Activated naive CD4-positive, alpha-beta T cell treated with anti-CD3 and anti-CD28 coated beads, Interleukin-2, amount 10 ng/mL, durations not matched to agents 7 days and 5 days (primary cell): ENCODE results near the gene PDE4B.

Source experiments
- CTCF ChIA-PET: fragments of 350-600 bp; sonication (Branson Sonifier 250); formaldehyde crosslinking; loops from one replicate; lab custom pipeline; 2021; ENCODE audit warnings: antibody characterized with exemption; lab: Charles Lee
- DNase-seq: peaks from one replicate; pipeline ENCODE4 v3.0.0-alpha.2; 2020
- H3K27ac Mint-ChIP-seq: one replicate; pipeline ENCODE4 v1.8.0; 2021; ENCODE audit warnings: mild to moderate bottlenecking, moderate library complexity, mixed read lengths
- H3K27me3 Mint-ChIP-seq: one replicate; pipeline ENCODE4 v1.8.0; 2021; ENCODE audit warnings: mild to moderate bottlenecking, mixed read lengths
- H3K36me3 Mint-ChIP-seq: one replicate; pipeline ENCODE4 v1.8.0; 2021; ENCODE audit warnings: mixed read lengths
- H3K4me1 Mint-ChIP-seq: one replicate; pipeline ENCODE4 v1.8.0; 2021; ENCODE audit warnings: mixed read lengths
- H3K4me3 Mint-ChIP-seq: one replicate; pipeline ENCODE4 v1.8.0; 2021; ENCODE audit warnings: mild to moderate bottlenecking, moderate library complexity, mixed read lengths
- H3K9me3 Mint-ChIP-seq: one replicate; pipeline ENCODE4 v1.8.0; 2021; ENCODE audit warnings: mixed read lengths

PDE4B gene

DNA sequence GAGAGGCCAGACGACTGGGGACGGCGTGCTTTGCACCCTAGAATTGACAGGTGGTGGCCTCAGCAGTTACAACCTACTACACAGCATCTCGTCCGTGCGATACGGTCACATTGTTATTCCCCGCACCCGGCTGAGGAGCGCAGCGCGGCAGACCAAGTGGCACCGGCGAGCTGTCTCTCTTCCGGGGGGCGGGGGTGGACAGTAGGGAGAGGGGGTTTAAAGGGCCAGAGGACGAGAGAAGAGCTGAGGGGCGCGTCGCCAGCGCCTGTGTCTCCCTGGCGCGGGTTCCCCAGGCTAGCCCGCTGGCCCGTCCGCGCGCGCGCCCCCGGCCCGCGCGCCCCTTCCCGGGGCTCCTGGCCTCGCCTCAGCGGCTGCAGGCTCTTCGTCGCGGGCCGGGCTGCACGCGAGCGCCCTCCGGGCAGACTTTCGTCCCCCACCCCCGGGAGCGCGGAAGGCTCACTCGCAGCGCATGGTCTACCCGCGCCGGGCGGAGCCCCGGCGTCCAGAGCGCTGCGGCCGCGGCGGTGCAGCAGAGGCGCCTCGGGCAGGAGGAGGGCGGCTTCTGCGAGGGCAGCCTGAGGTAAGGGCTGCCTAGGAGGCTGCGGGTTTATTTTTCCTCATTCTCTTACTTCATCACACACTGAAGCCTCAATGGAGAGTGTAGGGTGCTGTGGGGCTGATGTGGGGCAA, at the start of gene PDE4B:
TSS of gene PDE4B (plus strand) at position 227 of the 690 bp plus-strand sequence.
- H3K27ac Mint-ChIP-seq, result no peak within 1 kb of the TSS
- CTCF ChIA-PET, result no interaction called here
- H3K4me1 Mint-ChIP-seq, result no peaks in the 10 kb centered on the region
- H3K27me3 Mint-ChIP-seq, result peaks cover 45% of the 10 kb centered on the region
- no peak for DNase-seq
- no peak within 1 kb of the TSS for H3K4me3 Mint-ChIP-seq
- peaks cover 3% of the 10 kb centered on the region for H3K9me3 Mint-ChIP-seq
- H3K36me3 Mint-ChIP-seq, result no peaks in the 10 kb centered on the region

DNA sequence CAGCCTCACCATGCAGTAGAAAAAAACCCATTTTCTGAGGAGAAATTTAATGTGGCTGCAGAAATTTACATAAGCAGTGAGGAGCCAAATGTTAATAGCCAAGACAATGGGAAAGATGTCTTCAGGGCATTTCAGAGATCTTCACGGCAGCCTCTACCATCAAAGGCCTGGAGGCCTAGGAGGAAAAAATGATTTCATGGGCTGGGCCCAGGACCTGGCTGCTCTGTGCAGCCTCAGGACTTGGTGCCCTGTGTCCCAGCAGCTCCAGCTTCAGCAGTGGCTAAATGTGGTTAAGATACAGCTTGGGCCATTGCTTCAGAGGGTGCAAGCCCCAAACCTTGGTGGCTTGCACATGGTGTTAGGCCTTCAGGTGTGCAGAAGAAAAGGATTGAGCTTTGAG, 48.0 kb upstream of the PDE4B start:
- H3K9me3 Mint-ChIP-seq, result peaks cover 6% of the 10 kb centered on the region
- CTCF ChIA-PET, result no interaction called here
- no peak overlapping the region for H3K27ac Mint-ChIP-seq
- no peaks in the 10 kb centered on the region for H3K36me3 Mint-ChIP-seq
- no peak for DNase-seq
- H3K4me3 Mint-ChIP-seq, result no peak overlapping the region
- no peaks in the 10 kb centered on the region for H3K27me3 Mint-ChIP-seq
- H3K4me1 Mint-ChIP-seq, result no peaks in the 10 kb centered on the region

DNA sequence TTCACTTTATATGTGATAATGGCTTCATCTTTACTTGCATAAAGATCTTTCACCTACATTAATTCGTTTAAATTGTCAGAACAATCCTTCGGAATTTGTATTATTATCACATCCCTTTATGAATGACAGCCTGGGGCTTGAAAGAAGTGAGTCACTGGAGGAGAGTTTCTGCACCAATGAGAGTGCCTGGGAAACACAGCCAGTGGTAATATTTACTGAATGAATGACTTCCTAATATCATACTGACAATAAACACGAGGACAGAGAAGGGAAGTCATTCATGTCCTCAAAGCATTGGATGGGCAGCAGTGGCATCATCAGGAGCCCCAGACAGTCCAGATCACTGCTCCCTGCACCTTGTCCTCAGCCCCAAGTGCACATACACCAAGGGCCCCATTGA, 40.7 kb upstream of the PDE4B start:
- CTCF ChIA-PET, result interaction anchor here (0.6 kb wide), 1 partner anchor 435 kb away, joined by 3 read pairs; no protein-coding TSS in a partner anchor
- H3K9me3 Mint-ChIP-seq, result no peaks in the 10 kb centered on the region
- no peak for DNase-seq
- H3K27ac Mint-ChIP-seq, result no peak overlapping the region
- H3K4me1 Mint-ChIP-seq, result no peaks in the 10 kb centered on the region
- no peak overlapping the region for H3K4me3 Mint-ChIP-seq
- no peaks in the 10 kb centered on the region for H3K27me3 Mint-ChIP-seq
- H3K36me3 Mint-ChIP-seq, result no peaks in the 10 kb centered on the region

DNA sequence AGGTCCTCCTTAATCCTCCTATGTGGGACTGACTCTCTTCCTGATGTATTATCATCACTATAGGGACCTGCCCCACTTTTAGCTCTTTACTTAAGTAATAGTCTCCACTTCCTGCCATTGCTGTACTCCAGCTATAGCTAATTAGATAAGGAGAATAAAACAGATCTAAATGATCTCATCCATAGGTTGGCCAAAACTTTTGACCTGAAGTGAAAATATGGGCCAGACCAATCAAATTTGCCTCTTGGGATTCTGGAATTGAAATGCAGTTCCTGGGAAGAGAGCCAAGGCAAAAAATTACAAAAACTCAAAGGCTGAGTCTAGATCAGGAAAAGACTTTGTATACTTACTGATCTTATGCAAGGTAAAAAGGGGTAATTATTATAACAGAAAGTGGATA, 36.1 kb upstream of the PDE4B start:
- Mint-ChIP-seq H3K4me3 (no peak overlapping the region), H3K27ac (no peak overlapping the region), H3K27me3 (no peaks in the 10 kb centered on the region), H3K9me3 (no peaks in the 10 kb centered on the region), H3K36me3 (no peaks in the 10 kb centered on the region), H3K4me1 (no peaks in the 10 kb centered on the region)
- no peak for DNase-seq
- CTCF ChIA-PET, result no interaction called here

DNA sequence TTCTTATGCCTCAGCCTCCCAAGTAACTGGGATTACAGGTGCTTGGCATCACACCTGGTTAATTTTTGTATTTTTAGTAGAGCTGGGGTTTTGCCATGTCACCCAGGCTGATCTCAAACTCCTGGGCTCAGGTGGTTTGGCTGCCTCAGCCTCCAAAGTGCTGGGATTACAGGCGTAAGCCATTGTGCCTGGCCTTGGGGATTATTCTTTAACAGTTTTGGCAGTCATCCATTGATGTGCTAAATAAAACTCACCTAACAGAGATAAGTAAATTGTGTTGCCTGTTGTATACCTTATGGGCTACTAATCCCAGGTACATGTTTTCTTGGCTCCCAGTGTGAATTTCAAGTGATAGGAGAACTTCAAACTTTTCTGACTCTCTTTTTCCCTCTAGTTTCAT, 35.2 kb upstream of the PDE4B start:
- H3K27me3 Mint-ChIP-seq, result no peaks in the 10 kb centered on the region
- CTCF ChIA-PET, result no interaction called here
- no peaks in the 10 kb centered on the region for H3K36me3 Mint-ChIP-seq
- H3K4me3 Mint-ChIP-seq, result no peak overlapping the region
- H3K4me1 Mint-ChIP-seq, result no peaks in the 10 kb centered on the region
- H3K9me3 Mint-ChIP-seq, result no peaks in the 10 kb centered on the region
- DNase-seq, result no peak
- H3K27ac Mint-ChIP-seq, result no peak overlapping the region

DNA sequence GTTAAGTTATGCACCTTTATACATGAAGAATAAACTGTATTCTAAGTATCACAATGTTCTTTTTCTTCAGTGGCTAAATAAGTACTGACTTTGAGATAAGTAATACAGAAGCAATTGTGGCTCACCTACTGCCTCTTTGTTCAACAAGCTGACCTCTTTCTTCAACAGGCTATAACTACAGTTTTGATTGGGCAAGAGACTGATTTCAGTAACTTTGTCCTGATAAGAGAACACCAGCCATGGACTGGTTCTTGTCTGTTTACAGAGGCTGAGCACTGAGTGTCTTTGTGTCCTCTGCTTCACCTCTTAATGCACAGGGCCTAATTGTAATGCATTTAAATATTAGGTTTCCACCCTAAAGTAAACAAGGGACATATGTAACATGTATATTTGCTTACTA, 34.6 kb upstream of the PDE4B start:
- CTCF ChIA-PET, result no interaction called here
- H3K4me3 Mint-ChIP-seq, result no peak overlapping the region
- H3K4me1 Mint-ChIP-seq, result no peaks in the 10 kb centered on the region
- no peaks in the 10 kb centered on the region for H3K27me3 Mint-ChIP-seq
- no peak for DNase-seq
- H3K27ac Mint-ChIP-seq, result no peak overlapping the region
- no peaks in the 10 kb centered on the region for H3K9me3 Mint-ChIP-seq
- no peaks in the 10 kb centered on the region for H3K36me3 Mint-ChIP-seq

DNA sequence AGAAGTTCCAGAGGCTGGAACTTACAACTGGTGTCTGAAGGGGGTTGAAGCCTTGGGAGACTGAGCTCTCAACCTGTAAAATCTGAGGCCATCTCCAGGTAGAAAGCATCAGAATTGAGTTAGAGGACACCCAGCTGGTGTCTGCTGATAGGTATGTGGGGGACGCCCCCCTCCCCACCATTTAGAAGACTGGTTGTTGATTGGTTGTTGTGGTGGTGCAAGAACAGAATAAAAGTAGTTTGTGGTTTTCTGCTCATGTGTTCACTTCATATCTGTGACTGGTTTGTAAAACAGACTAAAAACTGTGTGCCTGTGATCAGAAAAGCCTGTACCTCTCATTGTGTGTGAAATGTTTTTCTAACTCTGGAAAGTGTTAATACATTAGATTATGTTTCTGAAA, 33.2 kb upstream of the PDE4B start:
- DNase-seq, result no peak
- Mint-ChIP-seq H3K9me3 (no peaks in the 10 kb centered on the region), H3K36me3 (no peaks in the 10 kb centered on the region), H3K27me3 (no peaks in the 10 kb centered on the region), H3K4me3 (no peak overlapping the region), H3K27ac (no peak overlapping the region), H3K4me1 (no peaks in the 10 kb centered on the region)
- CTCF ChIA-PET, result no interaction called here

DNA sequence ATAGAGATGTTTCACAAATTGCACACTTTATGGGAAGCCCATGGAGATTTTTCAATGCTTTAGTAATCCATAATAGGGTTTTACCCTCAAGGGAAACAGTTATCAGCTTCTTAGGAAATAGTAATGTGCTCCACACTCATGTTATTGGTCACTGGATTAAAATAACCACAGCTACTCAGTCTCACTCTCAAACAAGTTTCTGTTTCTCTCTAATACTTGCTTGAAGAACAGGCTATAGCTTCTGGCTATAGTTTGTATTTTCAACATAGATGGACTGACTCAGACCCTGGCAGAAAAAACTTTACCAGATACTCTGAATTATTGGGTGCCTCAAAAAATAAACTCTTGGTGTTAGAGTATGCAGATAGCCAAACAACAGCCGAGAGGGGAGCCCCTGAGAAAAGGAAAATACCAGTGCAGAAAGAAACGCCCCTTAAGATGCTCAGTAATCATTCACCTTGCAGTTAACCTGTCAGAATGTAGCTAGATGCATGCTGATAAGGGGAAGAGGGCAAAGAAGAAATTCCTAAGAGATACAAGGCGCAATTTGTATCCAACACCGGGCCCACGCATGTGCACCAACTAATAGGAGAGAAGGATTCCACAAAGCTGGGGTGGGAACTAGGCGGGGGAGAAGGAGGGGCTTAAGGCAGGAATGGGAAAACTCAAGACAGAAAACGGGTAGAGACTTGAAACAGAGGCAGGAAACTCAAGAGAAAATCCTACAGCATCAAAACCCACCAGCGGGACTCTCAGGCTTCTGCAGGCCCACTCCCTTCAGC, 30.4 kb upstream of the PDE4B start:
- CTCF ChIA-PET, result interaction anchor here (1.1 kb wide), 1 partner anchor 480 kb away, joined by 3 read pairs; no protein-coding TSS in a partner anchor
- H3K36me3 Mint-ChIP-seq, result no peaks in the 10 kb centered on the region
- no peaks in the 10 kb centered on the region for H3K27me3 Mint-ChIP-seq
- no peak for DNase-seq
- no peaks in the 10 kb centered on the region for H3K4me1 Mint-ChIP-seq
- H3K27ac Mint-ChIP-seq, result no peak overlapping the region
- no peak overlapping the region for H3K4me3 Mint-ChIP-seq
- H3K9me3 Mint-ChIP-seq, result no peaks in the 10 kb centered on the region

DNA sequence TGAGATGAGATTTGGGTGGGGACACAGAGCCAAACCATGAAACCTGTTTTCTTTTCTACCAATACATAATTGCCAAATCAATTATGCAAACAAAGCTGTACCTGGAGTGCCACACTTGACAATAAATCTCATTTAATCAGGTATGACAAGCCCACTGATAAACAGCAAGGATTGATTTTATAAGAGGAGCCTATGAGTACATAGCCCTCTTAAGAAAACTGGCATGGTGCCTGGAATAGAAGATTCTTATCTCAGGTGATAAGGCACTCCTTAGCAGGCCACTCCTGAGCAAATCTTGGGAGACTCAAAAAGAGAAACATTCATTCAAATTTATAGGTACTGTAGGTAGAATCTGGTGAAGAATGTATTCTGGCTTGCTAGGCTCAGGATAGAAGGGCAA, 28.6 kb upstream of the PDE4B start:
- CTCF ChIA-PET, result no interaction called here
- no peak for DNase-seq
- Mint-ChIP-seq H3K27me3 (no peaks in the 10 kb centered on the region), H3K4me3 (no peak overlapping the region), H3K9me3 (no peaks in the 10 kb centered on the region), H3K36me3 (no peaks in the 10 kb centered on the region), H3K27ac (no peak overlapping the region), H3K4me1 (no peaks in the 10 kb centered on the region)

DNA sequence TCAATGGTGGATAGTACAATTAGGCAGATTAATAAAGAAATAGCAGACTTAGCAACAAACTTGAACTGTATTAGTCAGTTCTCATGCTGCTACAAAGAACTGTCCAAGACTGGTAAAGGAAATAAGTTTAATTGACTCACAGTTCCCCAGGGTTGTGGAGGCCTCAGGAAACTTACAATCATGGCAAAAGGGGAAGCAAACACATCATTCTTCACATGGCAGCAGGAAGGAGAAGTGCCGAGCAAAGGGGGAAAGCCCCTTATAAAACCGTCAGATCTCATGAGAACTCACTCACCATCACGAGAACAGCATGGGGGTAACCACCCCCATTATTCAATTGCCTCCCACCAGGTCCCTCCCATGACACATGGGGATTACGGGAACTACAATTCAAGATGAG, 27.1 kb upstream of the PDE4B start:
- H3K36me3 Mint-ChIP-seq, result no peaks in the 10 kb centered on the region
- no peak for DNase-seq
- no peaks in the 10 kb centered on the region for H3K4me1 Mint-ChIP-seq
- H3K9me3 Mint-ChIP-seq, result no peaks in the 10 kb centered on the region
- H3K27ac Mint-ChIP-seq, result no peak overlapping the region
- H3K4me3 Mint-ChIP-seq, result no peak overlapping the region
- CTCF ChIA-PET, result no interaction called here
- no peaks in the 10 kb centered on the region for H3K27me3 Mint-ChIP-seq

DNA sequence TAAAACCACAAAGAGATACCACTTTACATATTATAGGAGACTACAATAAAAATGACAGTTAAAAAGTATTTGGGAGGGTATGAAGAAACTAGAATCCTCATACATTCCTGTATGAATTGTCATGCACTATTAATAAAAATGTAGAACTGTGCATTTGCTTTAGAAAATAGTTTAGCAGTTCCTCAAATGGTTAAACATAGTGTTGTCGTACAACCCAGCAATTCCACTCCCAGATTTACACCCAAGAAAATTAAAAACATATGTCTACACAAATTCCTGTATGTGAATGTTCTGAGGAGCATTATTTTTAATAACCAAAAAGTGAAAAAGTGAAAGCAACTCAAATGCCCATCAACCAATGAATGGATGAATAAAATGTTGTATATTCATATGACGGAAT, 23.1 kb upstream of the PDE4B start:
- no peak overlapping the region for H3K4me3 Mint-ChIP-seq
- no peak for DNase-seq
- no peaks in the 10 kb centered on the region for H3K27me3 Mint-ChIP-seq

DNA sequence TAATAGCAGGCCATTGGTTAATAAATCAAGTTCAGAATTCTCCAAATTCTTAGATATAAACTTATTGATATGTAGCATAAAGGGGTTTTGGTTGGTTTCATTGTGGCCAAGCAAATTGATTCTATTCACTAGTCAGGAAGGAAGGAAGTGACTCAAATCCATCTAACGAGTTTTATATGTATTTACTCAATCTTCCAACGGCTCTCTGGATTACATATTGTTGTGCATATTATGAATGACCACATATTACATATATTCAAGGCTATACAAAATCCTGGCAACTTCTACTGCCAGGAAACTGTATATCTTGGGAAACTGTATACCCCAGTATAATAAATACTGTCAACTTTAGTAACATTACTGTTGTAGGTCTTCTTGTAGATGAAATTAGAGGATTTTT, 20.1 kb upstream of the PDE4B start:
- CTCF ChIA-PET, result no interaction called here
- H3K36me3 Mint-ChIP-seq, result no peaks in the 10 kb centered on the region
- H3K27ac Mint-ChIP-seq, result no peak overlapping the region
- H3K9me3 Mint-ChIP-seq, result no peaks in the 10 kb centered on the region
- no peak for DNase-seq
- H3K27me3 Mint-ChIP-seq, result no peaks in the 10 kb centered on the region
- no peaks in the 10 kb centered on the region for H3K4me1 Mint-ChIP-seq
- H3K4me3 Mint-ChIP-seq, result no peak overlapping the region

More for the DNA sequence above, 23.1 kb upstream of the PDE4B start:
- no peaks in the 10 kb centered on the region for H3K9me3 Mint-ChIP-seq
- CTCF ChIA-PET, result no interaction called here
- no peak overlapping the region for H3K27ac Mint-ChIP-seq
- no peaks in the 10 kb centered on the region for H3K36me3 Mint-ChIP-seq
- H3K4me1 Mint-ChIP-seq, result no peaks in the 10 kb centered on the region

DNA sequence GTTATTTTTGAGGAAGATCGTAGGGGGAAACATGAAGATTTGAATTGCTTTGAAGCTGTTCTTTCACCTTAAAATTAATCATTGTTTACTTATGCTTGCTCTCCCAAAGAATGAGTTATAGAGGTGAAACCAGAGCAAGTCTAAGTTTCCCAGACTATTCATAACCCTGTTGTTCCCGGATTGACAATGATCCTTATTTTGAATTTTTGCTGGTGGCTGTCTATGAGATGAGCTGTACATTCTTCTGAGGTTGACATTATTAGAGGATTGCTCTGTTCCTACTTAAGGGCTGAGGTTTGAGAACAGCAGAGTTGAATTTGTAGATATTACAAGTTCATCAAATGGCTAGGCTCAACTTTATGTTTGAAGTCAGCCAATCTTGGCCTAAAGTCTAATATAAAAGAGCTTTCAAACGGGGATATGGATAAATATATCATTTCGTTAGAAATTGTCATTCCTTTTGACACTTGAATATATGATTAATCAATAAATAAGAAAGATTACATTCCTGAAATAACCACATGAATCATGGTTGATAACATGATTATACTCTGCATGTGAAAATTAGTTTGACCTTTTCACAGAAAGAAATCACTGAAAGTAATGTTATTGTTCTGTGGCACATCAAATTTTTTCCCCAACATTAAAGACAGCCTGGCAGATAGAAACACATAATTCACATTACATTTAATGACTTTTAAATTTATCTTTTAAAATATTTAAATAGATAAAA, 19.1 kb upstream of the PDE4B start:
- no peaks in the 10 kb centered on the region for H3K9me3 Mint-ChIP-seq
- no peaks in the 10 kb centered on the region for H3K4me1 Mint-ChIP-seq
- CTCF ChIA-PET, result no interaction called here
- no peak overlapping the region for H3K4me3 Mint-ChIP-seq
- no peak overlapping the region for H3K27ac Mint-ChIP-seq
- no peaks in the 10 kb centered on the region for H3K36me3 Mint-ChIP-seq
- no peak for DNase-seq
- H3K27me3 Mint-ChIP-seq, result no peaks in the 10 kb centered on the region

DNA sequence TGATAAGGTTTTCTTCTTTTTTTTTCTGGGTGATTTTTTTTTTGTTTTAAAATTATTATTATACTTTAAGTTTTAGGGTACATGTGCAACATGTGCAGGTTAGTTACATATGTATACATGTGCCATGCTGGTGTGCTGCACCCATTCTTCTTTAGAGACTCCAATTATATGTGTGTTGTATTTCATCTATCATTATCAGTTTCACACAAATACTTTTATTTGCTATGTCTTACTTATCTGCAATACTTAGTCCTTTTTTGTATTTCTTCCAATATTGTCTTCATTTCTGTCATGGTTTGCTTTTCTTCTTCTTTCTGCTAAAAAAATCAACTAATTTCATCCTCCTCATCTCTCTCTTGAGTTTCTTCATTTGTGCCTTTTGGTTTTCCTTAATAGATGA, 3.9 kb upstream of the PDE4B start:
- H3K4me1 Mint-ChIP-seq, result no peaks in the 10 kb centered on the region
- peaks cover 28% of the 10 kb centered on the region for H3K27me3 Mint-ChIP-seq
- no peak overlapping the region for H3K27ac Mint-ChIP-seq
- DNase-seq, result no peak
- no peaks in the 10 kb centered on the region for H3K36me3 Mint-ChIP-seq
- CTCF ChIA-PET, result no interaction called here
- peaks cover 3% of the 10 kb centered on the region for H3K9me3 Mint-ChIP-seq
- H3K4me3 Mint-ChIP-seq, result no peak overlapping the region
